ENCODE results near the gene KCNG2. TPM values are rescaled to one million over a fixed set of nuclear protein-coding genes. Genes with fewer than 3 reads are reported as not detected.

KCNG2 gene
- total RNA-seq, 2 experiments from 2014 or later = not detected

GRCh38 chr18:79937103-79937860 is 139.5 kb downstream of the KCNG2 start:
- intact Hi-C loops (cut with micrococcal nuclease; ENCODE audit: unreplicated experiment) = no loop called here
- H3K9me3 ChIP-seq (ENCODE audit: low read length) = peaks cover 6% of the 10 kb centered on the region; the same call in 1 of the 2 replicates
- H3K4me3 ChIP-seq (ENCODE audit: low read depth, low read length, poor library complexity, severe bottlenecking) = no peak overlapping the region
- BruUV-seq (replicated peaks) = no TSS peak
- ChIA-PET POLR2A (interaction anchor here (0.7 kb wide), 1 partner anchor 47 kb away, joined by 3 read pairs; no protein-coding TSS in a partner anchor), CTCF (ENCODE audit: unreplicated experiment) (interaction anchor here (0.6 kb wide), 1 partner anchor 63 kb away, joined by 3 read pairs; no protein-coding TSS in a partner anchor)
- H3K27ac ChIP-seq (ENCODE audit: low read depth, low read length, poor library complexity, severe bottlenecking) = no peak overlapping the region
- H2AFZ ChIP-seq (ENCODE audit: low read length) = no peak overlapping the region
- peaks cover 21% of the 10 kb centered on the region for H3K36me3 ChIP-seq (ENCODE audit: insufficient read depth, low read length)
- H3K79me2 ChIP-seq (ENCODE audit: insufficient read depth, low read depth, low read length) = no peaks in the 10 kb centered on the region
- no peak overlapping the region for H3K4me2 ChIP-seq (ENCODE audit: low read length)
- H4K20me1 ChIP-seq (ENCODE audit: insufficient read depth, low read length) = no peaks in the 10 kb centered on the region
- DNase-seq (ENCODE audit: low spot score) = no peak
- no peaks in the 10 kb centered on the region for H3K9me2 ChIP-seq (ENCODE audit: insufficient read depth, low read length)
- TF ChIP-seq, protein P1, sequence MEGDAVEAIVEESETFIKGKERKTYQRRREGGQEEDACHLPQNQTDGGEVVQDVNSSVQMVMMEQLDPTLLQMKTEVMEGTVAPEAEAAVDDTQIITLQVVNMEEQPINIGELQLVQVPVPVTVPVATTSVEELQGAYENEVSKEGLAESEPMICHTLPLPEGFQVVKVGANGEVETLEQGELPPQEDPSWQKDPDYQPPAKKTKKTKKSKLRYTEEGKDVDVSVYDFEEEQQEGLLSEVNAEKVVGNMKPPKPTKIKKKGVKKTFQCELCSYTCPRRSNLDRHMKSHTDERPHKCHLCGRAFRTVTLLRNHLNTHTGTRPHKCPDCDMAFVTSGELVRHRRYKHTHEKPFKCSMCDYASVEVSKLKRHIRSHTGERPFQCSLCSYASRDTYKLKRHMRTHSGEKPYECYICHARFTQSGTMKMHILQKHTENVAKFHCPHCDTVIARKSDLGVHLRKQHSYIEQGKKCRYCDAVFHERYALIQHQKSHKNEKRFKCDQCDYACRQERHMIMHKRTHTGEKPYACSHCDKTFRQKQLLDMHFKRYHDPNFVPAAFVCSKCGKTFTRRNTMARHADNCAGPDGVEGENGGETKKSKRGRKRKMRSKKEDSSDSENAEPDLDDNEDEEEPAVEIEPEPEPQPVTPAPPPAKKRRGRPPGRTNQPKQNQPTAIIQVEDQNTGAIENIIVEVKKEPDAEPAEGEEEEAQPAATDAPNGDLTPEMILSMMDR (conservative IDR thresholded peaks at IDR 0.05; ENCODE audit: low read length) = no peak
- no peak for TF ChIP-seq EZH2phosphoT487 (IDR thresholded peaks at IDR 0.05; ENCODE audit: borderline replicate concordance, low read depth, low read length)
- no peaks in the 10 kb centered on the region for H3K4me1 ChIP-seq (ENCODE audit: insufficient read depth, low read length, poor library complexity, severe bottlenecking)

- TF ChIP-seq EZH2phosphoT487 (IDR thresholded peaks at IDR 0.05; ENCODE audit: borderline replicate concordance, low read depth, low read length) = no peak
- TF ChIP-seq, protein P1 (conservative IDR thresholded peaks at IDR 0.05; ENCODE audit: low read length) = no peak
- CTCF ChIA-PET (ENCODE audit: unreplicated experiment) = no interaction called here
- Histone ChIP-seq H3K36me3 (ENCODE audit: insufficient read depth, low read length) (peaks cover 20% of the 10 kb centered on the region), H4K20me1 (ENCODE audit: insufficient read depth, low read length) (no peaks in the 10 kb centered on the region), H3K4me3 (ENCODE audit: low read depth, low read length, poor library complexity, severe bottlenecking) (no peak overlapping the region), H3K9me2 (ENCODE audit: insufficient read depth, low read length) (no peaks in the 10 kb centered on the region), H2AFZ (ENCODE audit: low read length) (no peak overlapping the region), H3K9me3 (ENCODE audit: low read length) (no peaks in the 10 kb centered on the region), H3K27ac (ENCODE audit: low read depth, low read length, poor library complexity, severe bottlenecking) (no peak overlapping the region), H3K79me2 (ENCODE audit: insufficient read depth, low read depth, low read length) (no peaks in the 10 kb centered on the region), H3K4me2 (ENCODE audit: low read length) (no peak overlapping the region), H3K4me1 (ENCODE audit: insufficient read depth, low read length, poor library complexity, severe bottlenecking) (no peaks in the 10 kb centered on the region)
- POLR2A ChIA-PET = interaction anchor here (0.7 kb wide), 1 partner anchor 46 kb away, joined by 3 read pairs; no protein-coding TSS in a partner anchor
- DNase-seq (ENCODE audit: low spot score) = no peak
- intact Hi-C loops (cut with micrococcal nuclease; ENCODE audit: unreplicated experiment) = no loop called here
- BruUV-seq (replicated peaks) = no TSS peak
Observed at GRCh38 chr18:79938196-79938595, 140.5 kb downstream of the KCNG2 start.

DNA sequence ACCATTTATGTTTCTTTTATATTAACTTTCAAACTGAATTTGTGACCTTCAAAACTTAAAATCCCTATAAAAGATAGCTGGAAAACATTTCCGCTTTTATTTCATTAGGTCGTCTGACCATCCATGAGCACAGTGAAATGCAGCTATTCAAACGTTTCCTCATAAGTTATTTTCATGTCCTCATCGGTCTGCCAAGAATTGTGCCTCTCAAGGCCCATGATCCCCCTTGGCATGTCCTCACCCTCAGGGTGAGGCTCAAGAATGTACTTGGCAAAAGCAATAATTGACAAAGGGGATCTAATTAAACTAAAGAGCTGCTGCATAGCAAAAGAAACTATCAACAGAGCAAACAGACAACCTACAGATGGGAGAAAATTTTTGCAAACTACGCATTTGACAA is 141.4 kb downstream of the KCNG2 start:
- intact Hi-C loops (cut with micrococcal nuclease; ENCODE audit: unreplicated experiment) = no loop called here
- ChIA-PET CTCF (ENCODE audit: unreplicated experiment) (no interaction called here), POLR2A (no interaction called here)
- peaks cover 11% of the 10 kb centered on the region for H3K36me3 ChIP-seq (ENCODE audit: insufficient read depth, low read length)
- H3K9me3 ChIP-seq (ENCODE audit: low read length) = no peaks in the 10 kb centered on the region
- no peak overlapping the region for H2AFZ ChIP-seq (ENCODE audit: low read length)
- H3K4me1 ChIP-seq (ENCODE audit: insufficient read depth, low read length, poor library complexity, severe bottlenecking) = no peaks in the 10 kb centered on the region
- no peaks in the 10 kb centered on the region for H3K79me2 ChIP-seq (ENCODE audit: insufficient read depth, low read depth, low read length)
- no peaks in the 10 kb centered on the region for H3K9me2 ChIP-seq (ENCODE audit: insufficient read depth, low read length)
- H3K27ac ChIP-seq (ENCODE audit: low read depth, low read length, poor library complexity, severe bottlenecking) = no peak overlapping the region
- DNase-seq (ENCODE audit: low spot score) = no peak
- no peaks in the 10 kb centered on the region for H4K20me1 ChIP-seq (ENCODE audit: insufficient read depth, low read length)
- no peak overlapping the region for H3K4me2 ChIP-seq (ENCODE audit: low read length)
- no peak overlapping the region for H3K4me3 ChIP-seq (ENCODE audit: low read depth, low read length, poor library complexity, severe bottlenecking)
- TF ChIP-seq, protein P1 (conservative IDR thresholded peaks at IDR 0.05; ENCODE audit: low read length) = no peak
- no peak for TF ChIP-seq EZH2phosphoT487 (IDR thresholded peaks at IDR 0.05; ENCODE audit: borderline replicate concordance, low read depth, low read length)
- no TSS peak for BruUV-seq (replicated peaks)

Data from OCI-LY7 (cell line).